Neutrophil (primary cell): ENCODE results near the gene OLFM1.

Experiments
- H3K27ac ChIP-seq: fragments of 200-600 bp; sonication (generic); 2 replicates; pipeline ENCODE4 v1.5.1; 2016; ENCODE audit warnings: mild to moderate bottlenecking, moderate library complexity
- H3K27me3 ChIP-seq: fragments of 200-600 bp; sonication (generic); 2 replicates; pipeline ENCODE4 v1.6.0; 2016; ENCODE audit warnings: mild to moderate bottlenecking
- H3K36me3 ChIP-seq: fragments of 200-600 bp; sonication (generic); 2 replicates; pipeline ENCODE4 v1.5.1; 2017
- H3K4me1 ChIP-seq, 2 experiments: fragments of 200-600 bp in 1 of 2; sonication (generic) in 1 of 2; 1 replicate in 1 of 2; 2 replicates in 1 of 2; pipeline versions ENCODE4 v1.5.1 to v1.6.1; 2013 to 2016; ENCODE audit warnings: low read depth in 1 of 2, low read length in 1 of 2, mild to moderate bottlenecking in 1 of 2, moderate library complexity in 1 of 2; ENCODE audit not compliant: control insufficient read depth in 1 of 2, insufficient read depth in 1 of 2
- H3K4me3 ChIP-seq, 2 experiments: fragments of 200-600 bp in 1 of 2; sonication (generic) in 1 of 2; 1 replicate in 1 of 2; 2 replicates in 1 of 2; pipeline ENCODE4 v1.5.1; 2013 to 2016; ENCODE audit warnings: low read depth in 1 of 2, low read length in 1 of 2, mild to moderate bottlenecking in 1 of 2, moderate library complexity in 1 of 2
- H3K9me3 ChIP-seq: fragments of 200-600 bp; sonication (generic); 2 replicates; pipeline ENCODE4 v1.5.1; 2016
- CTCF ChIP-seq: fragments of 200-600 bp; sonication (generic); IDR thresholded peaks from 2 replicates; pipeline ENCODE4 v1.5.1; 2016; ENCODE audit warnings: antibody characterized with exemption

The OLFM1 gene

GRCh38 chr9:135076143-135076875, 11.2 kb upstream of the OLFM1 start:
- Histone ChIP-seq H3K9me3 (no peaks in the 10 kb centered on the region), H3K27me3 (peaks cover 81% of the 10 kb centered on the region)

GRCh38 chr9:135076876-135077430, 10.5 kb upstream of the OLFM1 start:
- no peaks in the 10 kb centered on the region for H3K36me3 ChIP-seq
- TF ChIP-seq CTCF: no peak
- peaks cover 81% of the 10 kb centered on the region for H3K27me3 ChIP-seq
- no peak overlapping the region for H3K27ac ChIP-seq
- no peaks in the 10 kb centered on the region for H3K9me3 ChIP-seq
- no peak overlapping the region for H3K4me3 ChIP-seq
- no peaks in the 10 kb centered on the region for H3K4me1 ChIP-seq

More at GRCh38 chr9:135076143-135076875, 11.2 kb upstream of the OLFM1 start:
- H3K27ac ChIP-seq: no peak overlapping the region
- H3K36me3 ChIP-seq: no peaks in the 10 kb centered on the region
- TF ChIP-seq CTCF: no peak
- H3K4me3 ChIP-seq: no peak overlapping the region
- no peaks in the 10 kb centered on the region for H3K4me1 ChIP-seq

- peaks cover 83% of the 10 kb centered on the region for H3K27me3 ChIP-seq
- H3K36me3 ChIP-seq: no peaks in the 10 kb centered on the region
- H3K27ac ChIP-seq: no peak overlapping the region
- no peak overlapping the region for H3K4me3 ChIP-seq
- no peak for TF ChIP-seq CTCF
- no peaks in the 10 kb centered on the region for H3K9me3 ChIP-seq
- no peaks in the 10 kb centered on the region for H3K4me1 ChIP-seq
Measured at GRCh38 chr9:135077497-135078200, 9.8 kb upstream of the OLFM1 start.

GRCh38 chr9:135078361-135078821, 9.1 kb upstream of the OLFM1 start:
- Histone ChIP-seq H3K4me3 (no peak overlapping the region), H3K9me3 (no peaks in the 10 kb centered on the region), H3K4me1 (no peaks in the 10 kb centered on the region), H3K27me3 (peaks cover 84% of the 10 kb centered on the region), H3K36me3 (no peaks in the 10 kb centered on the region), H3K27ac (no peak overlapping the region)
- no peak for TF ChIP-seq CTCF

GRCh38 chr9:135079018-135079417, 8.4 kb upstream of the OLFM1 start:
- Histone ChIP-seq H3K9me3 (no peaks in the 10 kb centered on the region), H3K36me3 (no peaks in the 10 kb centered on the region), H3K27me3 (peaks cover 84% of the 10 kb centered on the region), H3K27ac (no peak overlapping the region), H3K4me1 (no peaks in the 10 kb centered on the region), H3K4me3 (no peak overlapping the region)
- TF ChIP-seq CTCF: no peak
